ENCODE data around the gene SYNE1. TPM values are rescaled to one million over a fixed set of nuclear protein-coding genes. Genes with fewer than 3 reads are reported as not detected.

The SYNE1 gene
- total and polyA plus RNA-seq, 8 donors = 24.4 to 56.2 (median 49.2) TPM

GRCh38 chr6:152273638-152274037, 363.5 kb downstream of the SYNE1 start:
- no peak for FAIRE-seq
- peak in 3 of 4 donors; percentile 4 to 18 (median 17) for ATAC-seq
- H3K27me3 ChIP-seq = no peaks in the 10 kb centered on the region
- H3K27ac ChIP-seq = peak overlapping the region in 3 of 4 donors; percentile 4 to 31 (median 17)
- peak in 4 of 6 donors; percentile 25 to 59 (median 30) for DNase-seq
- peaks cover 11 to 29% (median 16%) of the 10 kb centered on the region in 3 donors for H3K4me1 ChIP-seq
- no peaks in the 10 kb centered on the region for H3K9me3 ChIP-seq
- no peak for TF ChIP-seq CTCF (IDR thresholded peaks at IDR 0.05)
- peaks cover 0 to 12% (median 0%) of the 10 kb centered on the region in 3 donors for H3K36me3 ChIP-seq
- 28 to 32% methylated on average over 4 of the region's 4 CpGs for WGBS, 2 donors
- intact Hi-C loops (cut with DNase I) = loop anchor here in 1 of 3 donors (10.0 kb wide), 1 partner anchor 69 kb away; no protein-coding TSS in a partner anchor
- no peak overlapping the region for H3K4me3 ChIP-seq

- WGBS, 2 donors = 49 to 61% methylated on average over 3 of the region's 3 CpGs
- no peaks in the 10 kb centered on the region for H3K27me3 ChIP-seq
- peaks cover 11 to 27% (median 16%) of the 10 kb centered on the region in 3 donors for H3K4me1 ChIP-seq
- peaks cover 0 to 11% (median 0%) of the 10 kb centered on the region in 3 donors for H3K36me3 ChIP-seq
- ATAC-seq (no peak), DNase-seq (no peak), FAIRE-seq (no peak)
- TF ChIP-seq CTCF (IDR thresholded peaks at IDR 0.05) = no peak
- H3K4me3 ChIP-seq = no peak overlapping the region
- H3K9me3 ChIP-seq = no peaks in the 10 kb centered on the region
- peak overlapping the region in 2 of 4 donors; percentile 4 to 31 for H3K27ac ChIP-seq
- intact Hi-C loops (cut with DNase I) = loop anchor here in 1 of 3 donors (10.0 kb wide), 1 partner anchor 68 kb away; no protein-coding TSS in a partner anchor
Measured at GRCh38 chr6:152273002-152273401, 364.2 kb downstream of the SYNE1 start.

GRCh38 chr6:152272486-152272885, 364.7 kb downstream of the SYNE1 start:
- Histone ChIP-seq H3K27ac (no peak overlapping the region), H3K27me3 (no peaks in the 10 kb centered on the region), H3K9me3 (no peaks in the 10 kb centered on the region), H3K36me3 (peaks cover 0 to 10% (median 0%) of the 10 kb centered on the region in 3 donors), H3K4me1 (peaks cover 11 to 27% (median 16%) of the 10 kb centered on the region in 3 donors), H3K4me3 (no peak overlapping the region)
- TF ChIP-seq CTCF (IDR thresholded peaks at IDR 0.05) = no peak
- FAIRE-seq = no peak
- no peak for ATAC-seq
- no peak for DNase-seq
- WGBS, 2 donors = 55 to 70% methylated on average over 1 of the region's 1 CpG
- intact Hi-C loops (cut with DNase I) = loop anchor here in 1 of 3 donors (10.0 kb wide), 1 partner anchor 68 kb away; no protein-coding TSS in a partner anchor

- Histone ChIP-seq H3K4me3 (no peak overlapping the region), H3K9me3 (no peaks in the 10 kb centered on the region), H3K27me3 (no peaks in the 10 kb centered on the region), H3K36me3 (peaks cover 0 to 9% (median 0%) of the 10 kb centered on the region in 3 donors), H3K4me1 (peaks cover 11 to 27% (median 16%) of the 10 kb centered on the region in 3 donors), H3K27ac (peak overlapping the region in 1 of 4 donors; percentile 2)
- no peak for TF ChIP-seq CTCF (IDR thresholded peaks at IDR 0.05)
- ATAC-seq (peak in 3 of 4 donors; percentile 5 to 43 (median 12)), DNase-seq (no peak), FAIRE-seq (peak; percentile 9)
- WGBS, 2 donors = 73 to 79% methylated on average over 6 of the region's 6 CpGs
- intact Hi-C loops (cut with DNase I) = loop anchor here in 1 of 3 donors (10.0 kb wide), 1 partner anchor 67 kb away; no protein-coding TSS in a partner anchor
Measured at GRCh38 chr6:152271776-152272464, 365.2 kb downstream of the SYNE1 start.
